ENCODE results near the gene TRPM8.
A peak's percentile ranks its signal among the peaks of the same experiment; 100 is the strongest.

Gene TRPM8
- total RNA-seq, result 0.07 to 5.6 (median 0.75) reads per million in 17 experiments

GRCh38 chr2:233917116-233917515, at the start of gene TRPM8:
TSS of gene TRPM8 (plus strand) at chr2:233917373. CDS start at chr2:233926538, 9,165 bp downstream.
- no peak for DNase-seq

GRCh38 chr2:233867993-233868532, 49.1 kb upstream of the TRPM8 start, which contains the start of gene MSL3B:
TSS of gene MSL3B (minus strand) at chr2:233868386.
- peak; percentile 72 to 91 (median 82) for DNase-seq

GRCh38 chr2:233871432-233871831, 45.7 kb upstream of the TRPM8 start:
- no peak for DNase-seq

GRCh38 chr2:233872125-233872524, 45.0 kb upstream of the TRPM8 start:
- peak; percentile 9 to 39 (median 26) for DNase-seq

- no peak for DNase-seq
These were observed 34.8 kb upstream of the TRPM8 start for GRCh38 chr2:233882353-233882752.

GRCh38 chr2:233892793-233893192, 24.4 kb upstream of the TRPM8 start:
- DNase-seq, result no peak

- DNase-seq, result peak in 2 of 4 experiments; percentile 20 to 25
These were observed 20.9 kb upstream of the TRPM8 start for GRCh38 chr2:233896253-233896652.

- no peak for DNase-seq
These were observed 15.8 kb upstream of the TRPM8 start for GRCh38 chr2:233901367-233901766.

GRCh38 chr2:233901884-233902283, 15.3 kb upstream of the TRPM8 start:
- DNase-seq, result no peak

GRCh38 chr2:233905945-233906344, 11.2 kb upstream of the TRPM8 start:
- no peak for DNase-seq

GRCh38 chr2:233907627-233908026, 9.5 kb upstream of the TRPM8 start:
- no peak for DNase-seq

GRCh38 chr2:233912691-233913423, 4.3 kb upstream of the TRPM8 start:
- DNase-seq, result peak in 2 of 4 experiments; percentile 16 to 20

- DNase-seq, result no peak
These were observed 2.0 kb upstream of the TRPM8 start for GRCh38 chr2:233915128-233915527.

- no peak for DNase-seq
These were observed 2.1 kb downstream of the TRPM8 start for GRCh38 chr2:233919319-233919718.

GRCh38 chr2:233919938-233920337, 2.8 kb downstream of the TRPM8 start:
- no peak for DNase-seq

GRCh38 chr2:233922471-233922870, 5.3 kb downstream of the TRPM8 start:
- no peak for DNase-seq

- no peak for DNase-seq
These were observed 8.2 kb downstream of the TRPM8 start for GRCh38 chr2:233925402-233925801.

GRCh38 chr2:233926806-233927205, 9.6 kb downstream of the TRPM8 start:
- no peak for DNase-seq

- peak; percentile 13 to 43 (median 29) for DNase-seq
These were observed 11.6 kb downstream of the TRPM8 start for GRCh38 chr2:233928594-233929351.

GRCh38 chr2:233929352-233930022, 12.3 kb downstream of the TRPM8 start:
- DNase-seq, result peak in 3 of 4 experiments; percentile 11 to 32 (median 24)

- DNase-seq, result no peak
These were observed 17.4 kb downstream of the TRPM8 start for GRCh38 chr2:233934524-233934923.

GRCh38 chr2:233935426-233935825, 18.3 kb downstream of the TRPM8 start:
- no peak for DNase-seq

GRCh38 chr2:233936089-233936488, 18.9 kb downstream of the TRPM8 start:
- no peak for DNase-seq
